HK-2 (cell line): ENCODE data around the gene PDF.
"Not testable (repeated sequence)": the region's sequence is repeated elsewhere in the genome, so short reads cannot be mapped to it uniquely, and the experiment has no call there.

ENCODE experiments used
- DNase-seq: peaks from one replicate; pipeline ENCODE4 v3.0.0-alpha.2; 2018; ENCODE audit not compliant: unreplicated experiment

PDF gene, protein sequence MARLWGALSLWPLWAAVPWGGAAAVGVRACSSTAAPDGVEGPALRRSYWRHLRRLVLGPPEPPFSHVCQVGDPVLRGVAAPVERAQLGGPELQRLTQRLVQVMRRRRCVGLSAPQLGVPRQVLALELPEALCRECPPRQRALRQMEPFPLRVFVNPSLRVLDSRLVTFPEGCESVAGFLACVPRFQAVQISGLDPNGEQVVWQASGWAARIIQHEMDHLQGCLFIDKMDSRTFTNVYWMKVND

DNA sequence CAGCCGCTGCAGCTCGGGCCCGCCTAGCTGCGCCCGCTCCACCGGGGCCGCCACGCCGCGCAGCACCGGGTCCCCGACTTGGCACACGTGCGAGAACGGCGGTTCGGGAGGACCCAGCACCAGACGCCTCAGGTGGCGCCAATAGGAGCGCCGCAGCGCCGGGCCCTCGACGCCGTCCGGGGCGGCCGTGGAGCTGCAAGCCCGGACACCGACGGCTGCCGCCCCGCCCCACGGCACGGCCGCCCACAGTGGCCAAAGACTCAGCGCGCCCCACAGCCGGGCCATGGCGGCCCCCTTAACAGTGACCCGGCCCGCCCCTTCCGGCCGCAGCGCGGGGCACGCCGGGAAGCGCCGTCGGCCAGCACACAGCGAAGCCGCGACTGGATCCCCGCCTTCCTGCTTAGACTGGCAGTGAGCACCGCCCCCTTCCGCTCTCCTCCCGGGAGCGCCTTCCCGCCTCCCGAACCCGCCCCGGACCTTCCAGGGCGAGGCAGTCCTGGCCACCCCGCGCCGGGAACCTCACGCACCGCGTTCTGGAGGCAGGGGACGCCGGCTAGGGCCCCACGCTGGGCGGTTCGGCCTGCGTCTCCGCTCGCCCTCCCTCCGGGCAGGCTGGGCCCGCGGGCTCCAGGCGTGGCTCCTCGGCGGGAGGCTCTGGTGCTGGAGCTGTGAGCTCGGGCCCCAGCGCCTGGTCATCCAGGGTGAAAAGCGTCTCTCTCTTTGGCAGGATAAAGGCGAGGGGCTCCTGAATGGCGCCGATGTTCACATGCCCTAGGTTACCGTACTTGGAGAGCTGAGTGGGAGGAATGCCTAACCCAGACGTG is at the start of gene PDF:
PDF (minus strand) TSS at position 303 of the 824 bp plus-strand sequence; CDS start at position 285, 18 bp downstream.
- peak; percentile 96 for DNase-seq

DNA sequence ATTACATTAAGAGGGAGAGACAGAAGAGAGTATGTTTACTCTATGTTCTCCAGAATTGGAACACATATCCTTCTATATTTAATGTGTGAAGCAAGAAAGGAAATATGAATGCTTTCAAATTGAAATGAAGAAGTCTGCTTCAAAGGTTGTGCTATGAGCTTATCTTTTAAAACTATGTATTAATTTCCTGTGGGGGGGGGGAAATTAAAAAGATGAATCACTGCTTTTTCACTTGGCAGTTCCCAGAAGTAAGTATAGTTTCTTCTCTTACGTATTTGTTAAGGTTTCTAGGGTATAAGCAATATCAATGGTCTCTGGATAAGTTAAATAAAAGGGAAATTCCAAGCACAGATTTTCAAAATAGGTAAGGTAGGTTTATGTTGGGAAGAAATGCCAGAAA is 48.4 kb upstream of the PDF start:
- DNase-seq, result no peak

- DNase-seq, result no peak
Measured at GRCh38 chr16:69378036-69378435, 47.6 kb upstream of the PDF start.

- no peak for DNase-seq
Measured at GRCh38 chr16:69376393-69377059, 46.1 kb upstream of the PDF start.

GRCh38 chr16:69373019-69373418 is 42.6 kb upstream of the PDF start:
- DNase-seq, result no peak

GRCh38 chr16:69371564-69371963 is 41.2 kb upstream of the PDF start:
- no peak for DNase-seq

DNA sequence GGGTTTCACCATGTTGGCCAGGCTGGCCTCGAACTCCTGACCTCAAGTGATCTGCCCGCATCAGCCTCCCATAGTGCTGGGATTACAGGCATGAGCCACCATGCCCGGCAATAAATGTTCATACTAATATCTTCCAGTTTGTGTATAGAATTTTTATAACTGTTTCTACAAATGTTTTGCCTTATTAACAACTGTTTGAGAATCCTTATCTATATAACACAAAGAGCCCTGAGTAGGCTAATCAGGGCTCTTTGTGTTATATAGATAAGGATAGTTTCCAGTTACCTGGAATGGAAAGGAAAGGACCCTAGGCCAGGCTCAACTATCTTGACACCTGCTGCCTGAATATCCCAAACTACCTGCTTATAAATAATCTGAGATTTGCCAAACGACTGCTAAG is 38.5 kb upstream of the PDF start:
- no peak for DNase-seq

DNA sequence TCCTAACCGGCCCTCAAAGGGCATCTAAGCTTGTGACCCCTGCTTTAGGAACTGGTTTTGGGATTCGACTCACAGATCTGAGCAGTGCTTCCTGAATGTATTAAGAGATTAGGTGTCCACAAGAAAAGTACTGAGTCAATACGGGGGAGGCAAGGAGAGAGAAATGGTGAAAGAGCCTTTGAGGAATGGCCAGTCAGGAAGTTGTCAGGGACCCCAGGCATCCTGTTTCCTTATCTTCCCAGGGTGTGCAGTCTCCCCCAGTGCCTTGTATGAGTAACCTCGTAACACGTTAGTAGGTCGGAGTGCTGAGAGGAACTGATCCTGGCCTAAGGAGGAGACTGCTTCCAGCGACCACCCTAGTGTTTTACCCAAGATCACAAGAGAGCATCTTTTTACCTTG is 37.6 kb upstream of the PDF start:
- DNase-seq, result no peak

DNA sequence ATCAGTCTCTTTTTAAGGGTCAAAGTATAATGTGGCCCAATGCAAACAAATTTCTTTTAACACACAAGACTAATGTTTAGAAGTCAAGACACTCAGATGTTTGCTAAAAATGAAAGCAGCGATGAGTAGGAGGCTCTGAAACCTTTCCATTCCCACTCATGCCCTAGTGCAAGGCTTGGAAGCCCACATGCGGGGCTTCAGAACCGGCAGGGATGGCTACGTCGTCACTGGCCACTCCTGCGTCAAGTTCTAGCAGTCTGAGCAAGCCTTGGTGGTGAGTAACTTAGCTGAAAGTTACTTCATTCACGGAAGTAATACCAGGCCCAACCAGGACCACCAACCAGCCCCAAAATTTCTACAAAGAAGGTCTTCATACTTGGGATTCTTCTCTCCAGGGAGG is 36.0 kb upstream of the PDF start:
- DNase-seq, result no peak

DNA sequence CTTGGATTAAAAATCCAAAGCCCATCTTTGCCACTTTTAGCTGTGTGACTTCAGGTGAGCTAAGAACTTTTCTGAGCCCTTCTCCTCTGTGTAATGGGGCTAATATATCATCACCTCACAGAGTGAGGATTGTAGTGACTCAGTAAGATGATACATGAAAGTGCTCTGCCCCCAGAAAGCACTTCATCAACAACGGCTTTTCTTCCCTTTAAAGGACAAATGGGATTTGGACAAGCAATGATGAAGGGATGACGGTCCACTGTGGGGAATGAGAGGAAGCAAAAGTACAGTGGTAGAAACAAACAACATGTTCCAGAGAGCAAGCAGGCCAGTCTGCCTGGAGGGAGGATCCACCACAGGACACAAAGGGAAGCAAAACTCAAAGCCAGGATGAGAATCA is 35.5 kb upstream of the PDF start:
- DNase-seq, result no peak

GRCh38 chr16:69364088-69364487 is 33.7 kb upstream of the PDF start:
- no peak for DNase-seq

DNA sequence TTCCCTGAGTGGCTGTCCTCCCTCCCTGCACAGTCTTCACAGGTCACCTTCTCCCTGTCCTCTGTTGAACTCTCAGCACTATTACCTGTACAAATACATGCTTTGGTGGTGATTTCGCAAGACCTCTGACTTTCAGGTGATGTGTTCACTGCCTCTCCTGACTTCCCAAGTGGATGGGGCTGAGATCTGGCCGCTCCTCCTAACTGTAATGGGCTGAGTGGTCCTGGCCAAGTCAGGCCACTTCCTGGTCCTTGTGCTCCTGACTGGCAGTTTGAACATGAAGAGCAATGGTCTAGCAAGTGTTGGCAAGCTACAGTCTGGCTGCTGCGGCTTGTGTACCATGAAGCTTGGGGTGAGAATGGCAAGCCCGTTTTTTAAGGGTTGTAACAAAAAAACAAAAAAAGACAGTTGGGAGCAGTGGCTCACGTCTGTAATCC is 32.9 kb upstream of the PDF start:
- DNase-seq, result no peak

DNA sequence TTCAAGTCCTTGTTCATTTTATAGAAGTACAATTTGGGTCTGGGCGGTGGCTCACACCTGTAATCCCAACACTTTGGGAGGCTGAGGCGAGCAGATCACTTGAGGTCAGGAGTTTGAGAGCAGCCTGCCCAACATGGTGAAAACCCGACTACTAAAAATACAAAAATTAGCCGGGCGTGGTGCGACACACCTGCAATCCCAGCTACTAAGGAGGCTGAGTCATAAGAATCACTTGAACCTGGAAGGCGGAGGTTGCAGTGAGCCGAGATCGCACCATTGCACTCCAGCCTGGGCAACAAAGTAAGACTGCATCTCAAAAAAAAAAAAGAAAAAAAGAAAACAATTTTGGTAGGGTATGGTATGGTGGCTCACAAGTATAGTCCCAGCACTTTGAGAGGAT is 29.7 kb upstream of the PDF start:
- DNase-seq, result not testable (repeated sequence)

GRCh38 chr16:69351309-69352027 is 21.1 kb upstream of the PDF start, which contains the start of gene TMED6:
TSS of gene TMED6 (minus strand) at chr16:69351786. CDS start at chr16:69351753, 33 bp downstream.
- peak; percentile 24 for DNase-seq

GRCh38 chr16:69350536-69351133 is 20.2 kb upstream of the PDF start:
- DNase-seq, result no peak

DNA sequence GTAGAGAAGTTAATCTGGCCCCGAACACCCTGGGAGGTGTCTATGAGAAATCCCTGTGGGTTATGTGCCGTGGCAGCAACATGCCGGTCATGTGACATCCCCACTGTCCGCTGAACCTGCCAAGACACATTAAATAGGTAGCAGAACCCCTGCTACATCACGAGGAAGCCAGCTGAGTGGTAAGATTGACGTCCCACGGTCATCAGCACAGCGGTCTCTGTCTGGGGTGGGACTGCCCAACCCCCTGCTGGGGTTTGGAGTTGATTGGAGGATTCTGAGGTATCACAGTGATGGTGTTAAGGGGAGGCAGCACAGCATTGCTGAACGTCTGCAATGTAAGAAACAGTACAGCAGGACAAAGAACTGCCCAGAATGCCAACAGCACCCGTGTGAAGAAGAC is 19.1 kb upstream of the PDF start:
- DNase-seq, result no peak

DNA sequence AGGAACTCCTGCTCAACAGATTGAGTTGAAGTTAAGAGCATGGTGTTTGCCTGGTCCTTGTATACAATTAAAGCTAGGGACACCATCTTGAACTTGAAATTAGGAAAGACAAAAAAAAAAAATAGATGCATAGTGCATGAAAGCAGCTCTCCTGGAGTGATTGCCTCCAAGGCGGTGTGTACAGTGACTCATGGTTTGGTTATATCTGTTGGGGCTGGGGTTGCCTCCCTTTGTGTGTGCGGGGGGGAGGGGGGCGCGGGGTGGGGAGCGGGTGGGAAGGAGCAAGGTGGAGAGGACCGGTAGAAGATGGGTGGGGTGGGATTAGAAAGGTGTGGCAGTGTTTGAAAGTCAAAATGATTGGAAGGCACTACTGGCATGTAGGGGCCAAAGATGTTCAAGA is 17.8 kb upstream of the PDF start:
- no peak for DNase-seq

DNA sequence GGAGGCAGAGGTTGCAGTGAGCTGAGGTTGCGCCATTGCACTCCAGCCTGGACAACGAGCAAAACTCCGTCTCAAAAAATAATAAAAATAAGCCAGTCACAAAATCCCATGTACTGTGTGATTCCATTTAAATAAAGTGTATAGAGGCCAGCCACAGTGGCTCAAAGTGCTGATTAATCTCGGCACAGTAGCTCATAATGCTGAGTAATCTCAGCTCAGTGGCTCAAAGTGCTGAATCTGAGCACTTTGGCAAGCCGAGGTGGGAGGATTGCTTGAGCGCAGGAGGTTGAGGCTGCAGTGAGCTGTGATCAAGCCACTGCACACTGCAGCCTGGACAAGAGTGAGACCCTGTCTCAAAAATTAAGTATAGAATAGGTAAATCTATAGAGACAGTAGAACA is 16.3 kb upstream of the PDF start:
- DNase-seq, result no peak

DNA sequence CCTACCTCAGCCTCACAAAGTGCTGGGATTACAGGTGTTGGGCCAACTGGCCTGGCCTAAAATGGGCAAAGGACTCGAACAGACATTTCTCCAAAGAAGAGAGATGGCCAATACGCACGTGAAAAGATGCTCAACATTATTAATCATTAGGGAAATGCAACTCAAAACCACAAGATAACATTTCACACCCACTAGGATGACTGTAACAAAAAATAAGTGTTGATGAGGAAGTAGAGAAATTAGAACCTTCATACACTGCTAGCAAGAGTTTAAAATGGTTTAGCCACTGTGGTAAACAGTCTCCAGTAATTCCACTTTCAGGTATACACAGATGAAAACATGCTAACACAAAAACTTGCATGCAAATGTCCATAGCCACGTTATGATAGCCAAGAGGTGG is 15.5 kb upstream of the PDF start:
- DNase-seq, result no peak

DNA sequence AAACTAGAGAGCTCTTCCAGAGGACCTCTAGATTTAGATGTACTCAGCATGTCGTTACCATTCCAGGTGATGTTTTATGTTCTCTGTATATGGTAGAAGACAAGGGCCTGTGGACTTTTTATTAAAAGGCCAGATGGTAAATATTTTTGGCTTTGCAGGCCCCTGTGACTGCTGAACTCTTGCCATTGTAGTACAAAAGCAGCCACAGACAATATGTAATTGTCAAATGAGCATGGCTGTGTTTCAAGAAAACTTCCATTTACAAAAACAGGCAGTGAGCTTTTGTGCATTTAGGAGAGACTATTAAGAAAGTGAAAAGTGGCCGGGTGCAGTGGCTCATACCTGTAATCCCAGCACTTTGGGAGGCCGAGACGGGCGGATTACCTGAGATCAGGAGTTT is 13.8 kb upstream of the PDF start:
- DNase-seq, result no peak

DNA sequence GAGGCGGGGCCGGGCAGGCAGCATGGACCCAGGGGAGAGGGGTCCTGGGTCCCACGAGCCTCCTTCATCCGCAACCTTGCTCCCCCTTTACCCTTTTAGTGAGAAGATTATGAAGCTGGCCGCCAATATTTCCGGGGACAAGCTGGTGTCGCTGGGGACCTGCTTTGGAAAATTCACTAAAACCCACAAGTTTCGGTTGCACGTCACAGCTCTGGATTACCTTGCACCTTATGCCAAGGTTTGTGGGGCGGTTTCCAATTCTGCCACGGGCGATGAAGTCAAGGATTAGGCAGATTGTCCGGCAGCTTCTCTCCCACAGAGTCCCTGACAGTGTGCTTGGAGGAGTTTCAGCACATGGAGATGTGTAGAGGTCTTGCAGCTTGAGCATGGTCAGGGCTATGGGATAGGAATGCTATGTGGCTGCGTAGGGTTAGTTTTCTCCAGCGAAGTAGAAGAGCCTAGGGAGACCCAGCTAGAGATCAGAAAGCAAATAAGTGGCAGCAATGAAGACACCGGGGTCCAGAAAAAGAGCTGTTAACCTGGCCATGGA is 9.8 kb upstream of the PDF start:
- DNase-seq, result no peak
